GM03348 (cell line): ENCODE data around the gene CAMTA1.

Experiments
- DNase-seq: peaks from one replicate; pipeline ENCODE4 v3.0.0; 2012; ENCODE audit warnings: low spot score

The CAMTA1 gene

DNA sequence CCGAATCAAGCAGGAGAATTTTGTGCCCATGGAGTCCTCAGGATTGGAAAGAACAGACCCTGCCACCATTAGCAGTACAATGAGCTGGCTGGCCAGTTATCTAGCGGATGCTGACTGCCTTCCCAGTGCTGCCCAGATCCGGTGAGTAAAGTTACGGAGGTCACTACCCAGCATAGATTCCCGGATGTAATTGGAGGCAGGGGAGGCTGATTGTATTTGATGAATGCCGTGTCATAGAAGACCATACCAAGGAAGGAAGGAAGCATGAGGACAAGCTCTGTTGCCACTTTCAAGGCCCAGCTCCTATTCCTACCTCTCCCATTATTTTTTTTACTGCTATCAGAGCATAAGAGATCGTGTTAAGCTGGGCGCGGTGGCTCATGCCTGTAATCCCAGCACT, 959.6 kb downstream of the CAMTA1 start:
- no peak for DNase-seq

DNA sequence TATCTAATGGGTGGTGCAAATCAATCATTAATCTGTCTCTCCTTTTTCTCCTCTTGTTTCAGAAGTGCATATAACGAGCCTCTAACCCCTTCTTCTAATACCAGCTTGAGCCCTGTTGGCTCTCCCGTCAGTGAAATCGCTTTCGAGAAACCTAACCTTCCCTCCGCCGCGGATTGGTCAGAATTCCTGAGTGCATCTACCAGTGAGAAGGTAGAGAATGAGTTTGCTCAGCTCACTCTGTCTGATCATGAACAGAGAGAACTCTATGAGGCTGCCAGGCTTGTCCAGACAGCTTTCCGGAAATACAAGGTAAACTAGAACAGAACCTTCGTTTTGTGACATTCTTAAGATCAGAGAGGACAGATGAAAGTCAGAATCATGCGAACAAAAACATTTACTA, 960.5 kb downstream of the CAMTA1 start:
- DNase-seq: no peak

DNA sequence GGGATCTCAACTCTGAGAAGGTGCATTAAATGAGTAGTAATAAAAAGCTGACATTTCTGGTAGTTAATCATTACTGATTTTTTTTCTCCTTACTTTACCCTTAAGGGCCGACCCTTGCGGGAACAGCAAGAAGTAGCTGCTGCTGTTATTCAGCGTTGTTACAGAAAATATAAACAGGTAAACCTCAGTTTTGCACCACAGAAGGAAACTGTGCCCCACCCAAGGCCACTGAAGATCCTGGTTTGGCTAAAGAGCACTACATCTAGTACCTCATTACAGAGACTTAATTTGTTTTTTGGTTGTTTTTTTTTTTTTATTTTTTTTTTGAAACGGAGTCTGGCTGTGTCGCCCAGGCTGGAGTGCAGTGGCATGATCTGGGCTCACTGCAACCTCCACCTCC, 962.4 kb downstream of the CAMTA1 start:
- no peak for DNase-seq

DNA sequence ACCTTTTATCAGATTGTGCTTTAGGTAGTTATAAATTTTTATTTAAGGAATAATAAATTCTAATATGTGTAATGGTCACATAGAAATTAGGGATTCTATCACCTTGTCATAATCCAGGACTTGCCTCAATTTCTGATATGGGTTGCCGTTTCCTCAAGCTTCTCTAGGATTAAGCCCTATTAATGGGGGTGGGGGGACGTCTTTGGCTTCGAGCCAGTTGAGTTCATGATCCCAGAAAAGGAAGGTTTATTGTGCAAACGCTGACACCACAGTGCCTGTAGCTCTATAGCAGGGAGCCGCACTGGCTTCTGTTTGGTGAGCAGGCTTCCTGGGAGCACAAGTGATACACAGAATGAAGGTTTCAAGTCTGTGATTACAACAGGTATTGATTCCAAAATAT, 963.9 kb downstream of the CAMTA1 start:
- DNase-seq: no peak

DNA sequence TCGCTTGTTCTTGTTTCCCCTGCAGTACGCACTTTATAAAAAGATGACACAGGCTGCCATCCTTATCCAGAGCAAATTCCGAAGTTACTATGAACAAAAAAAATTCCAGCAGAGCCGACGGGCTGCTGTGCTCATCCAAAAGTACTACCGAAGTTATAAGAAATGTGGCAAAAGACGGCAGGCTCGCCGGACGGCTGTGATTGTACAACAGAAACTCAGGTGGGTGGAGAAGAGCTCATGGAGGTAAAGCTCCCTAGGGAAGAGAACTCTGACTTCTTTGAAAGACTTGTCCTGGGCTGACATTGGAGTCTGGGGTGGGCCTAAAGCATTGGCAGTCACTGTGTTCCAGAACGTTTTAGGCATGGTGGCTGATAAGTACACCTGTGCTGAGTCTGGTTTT, 965.9 kb downstream of the CAMTA1 start:
- DNase-seq: no peak

DNA sequence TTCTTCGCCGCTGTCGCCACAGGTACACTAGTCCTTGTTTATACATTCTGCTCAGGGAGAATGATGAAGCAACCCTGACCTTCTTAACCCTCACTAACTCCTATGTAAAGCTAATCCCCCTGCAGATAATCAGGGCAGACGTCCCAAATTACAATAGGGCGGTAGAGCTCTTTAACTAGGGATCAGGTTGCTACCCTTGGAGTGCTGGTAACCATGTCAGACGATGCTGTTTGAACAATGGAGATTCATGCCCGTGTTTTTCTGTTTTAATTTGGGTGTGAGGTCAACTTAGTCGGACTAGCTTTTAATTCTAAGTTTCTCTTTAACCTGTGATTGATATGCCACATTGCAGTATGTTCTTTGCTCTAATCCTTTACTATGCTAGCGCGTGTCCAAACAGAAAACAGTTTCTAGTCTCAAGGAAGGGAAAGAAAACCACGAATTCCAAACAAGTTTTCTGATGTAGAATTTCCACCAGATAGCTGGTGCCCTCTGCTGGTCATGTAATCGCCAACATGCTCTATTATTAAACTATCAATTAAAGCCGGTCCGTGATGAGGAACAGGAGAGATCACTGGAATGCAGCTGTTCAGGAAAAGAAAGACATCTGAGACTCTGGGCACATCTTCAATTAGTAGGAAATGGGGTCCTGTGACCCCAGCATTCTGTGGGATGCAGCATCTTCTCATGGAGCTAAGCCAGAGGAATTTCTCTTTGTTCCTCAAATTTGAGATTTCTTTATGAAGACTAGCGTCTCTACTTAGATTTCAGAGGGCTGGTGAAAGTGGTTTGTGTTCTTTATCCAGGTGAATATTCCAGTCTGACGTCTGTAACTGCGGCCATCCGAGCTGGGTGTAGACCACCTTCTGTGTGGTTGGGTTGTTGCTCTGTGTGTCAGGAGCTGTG, 967.5 kb downstream of the CAMTA1 start:
- peak; percentile 70 for DNase-seq

DNA sequence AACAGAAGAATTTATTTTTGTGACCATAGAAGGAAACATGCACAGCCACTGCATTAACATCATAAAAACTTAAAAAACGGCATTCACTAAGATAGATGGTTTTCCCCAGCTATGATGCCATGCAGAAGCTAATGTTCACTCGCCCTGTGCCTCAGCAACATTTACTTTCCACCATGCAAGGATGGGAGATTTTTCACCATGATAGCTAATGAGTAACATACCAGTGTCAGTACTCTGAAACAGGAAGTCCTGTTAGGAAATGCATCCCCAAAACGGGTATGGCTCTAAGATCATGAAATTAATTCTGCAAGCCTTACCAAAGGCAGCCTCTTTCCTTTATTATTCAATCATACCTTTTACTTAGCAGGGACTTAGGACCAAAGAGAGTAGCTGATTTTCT, 968.4 kb downstream of the CAMTA1 start:
- DNase-seq: no peak

DNA sequence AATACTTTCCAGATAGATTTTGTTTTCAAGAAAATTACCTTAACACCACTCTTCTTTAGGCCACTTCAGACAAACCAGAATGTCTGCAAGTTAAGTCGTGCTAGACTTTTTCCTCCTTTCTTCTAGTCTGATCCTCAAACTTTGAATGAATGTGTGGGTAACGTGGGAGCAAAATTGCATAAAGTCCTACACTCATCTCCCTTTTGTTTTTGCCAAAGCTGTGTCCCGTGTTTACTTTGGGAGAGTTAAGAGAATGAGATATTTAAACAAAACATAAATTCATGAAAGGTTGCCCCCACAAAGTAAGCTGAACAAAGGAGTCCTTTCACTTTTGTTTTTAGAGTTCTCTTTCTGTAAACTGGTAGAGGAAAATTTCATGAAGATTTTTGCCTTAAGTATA, 969.0 kb downstream of the CAMTA1 start:
- DNase-seq: no peak

DNA sequence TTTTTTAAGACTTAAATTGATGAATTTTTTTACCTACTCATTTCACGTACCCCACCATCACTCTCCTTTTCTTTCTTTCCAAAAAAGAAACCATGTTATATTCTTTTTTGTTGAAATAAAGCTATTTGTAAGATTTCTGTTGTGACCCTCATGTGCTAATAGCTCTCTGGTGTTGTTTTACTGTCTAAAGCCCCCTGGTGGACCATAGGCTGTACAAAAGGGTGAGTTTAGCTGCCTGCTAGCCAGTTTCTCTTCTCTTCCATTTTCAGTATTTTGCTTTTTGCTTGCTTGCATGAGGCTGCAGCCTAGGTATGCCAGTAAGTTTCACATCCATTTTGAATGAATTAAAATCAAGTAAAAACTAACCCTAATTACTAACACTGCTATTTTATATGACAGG, 970.2 kb downstream of the CAMTA1 start:
- DNase-seq: no peak

DNA sequence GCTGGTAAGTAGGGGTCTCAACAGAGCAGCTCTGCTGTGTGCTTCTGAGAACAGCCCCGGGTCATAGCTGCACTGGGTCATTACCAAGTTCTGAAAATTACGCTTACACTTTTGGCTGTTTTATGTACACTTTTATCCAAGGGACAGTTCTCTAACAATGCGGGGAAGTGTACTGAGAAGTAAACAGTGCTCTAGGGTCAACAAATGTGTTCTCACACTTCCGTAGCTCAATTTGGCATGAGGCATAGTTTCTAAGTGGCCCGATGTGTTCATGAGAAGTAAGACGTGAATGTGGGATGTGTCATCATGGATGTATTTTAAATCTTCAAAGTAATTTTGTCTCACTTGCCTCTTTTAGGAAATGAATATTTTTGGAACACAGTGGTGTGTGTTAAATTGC, 975.0 kb downstream of the CAMTA1 start:
- DNase-seq: no peak

DNA sequence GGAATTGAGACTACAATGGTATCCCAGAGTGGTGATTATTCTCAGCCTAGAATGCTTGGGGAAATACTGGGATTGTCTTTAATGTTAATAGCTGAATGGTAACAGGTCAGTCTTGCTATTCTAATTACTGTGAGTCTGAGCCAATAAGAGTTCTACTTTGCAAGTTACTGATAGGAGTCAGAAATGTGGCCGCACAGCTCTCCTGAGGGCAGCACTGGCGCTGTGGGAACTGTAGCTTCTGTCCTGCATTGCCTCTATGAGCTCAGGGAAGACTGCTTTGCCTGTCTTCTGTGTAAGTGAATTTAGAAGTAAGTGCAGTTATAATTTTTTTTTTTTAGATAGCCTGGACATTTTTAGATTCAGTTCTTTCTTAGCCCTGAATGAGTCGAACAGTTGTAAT, 975.8 kb downstream of the CAMTA1 start:
- no peak for DNase-seq

DNA sequence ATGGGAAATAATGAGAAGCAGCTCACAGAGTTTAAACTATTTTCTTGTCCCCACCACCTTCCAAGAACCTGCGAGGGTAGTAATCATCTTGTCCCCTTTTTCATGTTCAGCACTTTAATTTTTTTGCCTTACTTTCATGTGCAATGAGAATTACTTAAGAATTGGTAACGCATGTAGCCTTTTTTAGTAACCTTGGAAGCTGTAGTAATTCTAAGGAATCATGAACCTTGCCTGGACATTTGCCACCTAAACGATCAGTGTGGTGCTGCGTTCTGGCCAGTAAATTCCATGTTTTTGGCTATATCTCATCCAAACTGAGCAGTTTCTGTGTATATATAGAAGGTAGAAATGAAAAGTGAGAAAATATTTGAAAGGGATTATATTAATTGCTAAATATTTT, 981.9 kb downstream of the CAMTA1 start:
- no peak for DNase-seq

DNA sequence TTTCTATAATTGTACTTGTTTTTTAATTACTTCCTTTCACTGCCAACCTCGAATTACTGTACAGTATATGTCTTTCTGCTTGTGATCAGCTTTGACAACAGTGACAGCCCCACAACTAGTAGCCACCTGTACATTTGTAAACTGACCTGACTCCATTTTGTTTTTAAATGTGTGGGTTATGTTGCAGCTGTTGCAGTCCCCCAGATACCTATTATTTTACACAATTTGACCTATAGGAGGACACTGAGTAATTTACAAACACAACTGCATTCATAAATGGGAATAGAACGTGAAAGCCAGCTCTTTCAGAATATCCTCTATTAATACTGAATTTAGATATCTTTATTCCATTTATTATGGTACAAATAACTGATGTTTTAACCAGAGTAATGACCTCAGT, 983.3 kb downstream of the CAMTA1 start:
- DNase-seq: no peak

DNA sequence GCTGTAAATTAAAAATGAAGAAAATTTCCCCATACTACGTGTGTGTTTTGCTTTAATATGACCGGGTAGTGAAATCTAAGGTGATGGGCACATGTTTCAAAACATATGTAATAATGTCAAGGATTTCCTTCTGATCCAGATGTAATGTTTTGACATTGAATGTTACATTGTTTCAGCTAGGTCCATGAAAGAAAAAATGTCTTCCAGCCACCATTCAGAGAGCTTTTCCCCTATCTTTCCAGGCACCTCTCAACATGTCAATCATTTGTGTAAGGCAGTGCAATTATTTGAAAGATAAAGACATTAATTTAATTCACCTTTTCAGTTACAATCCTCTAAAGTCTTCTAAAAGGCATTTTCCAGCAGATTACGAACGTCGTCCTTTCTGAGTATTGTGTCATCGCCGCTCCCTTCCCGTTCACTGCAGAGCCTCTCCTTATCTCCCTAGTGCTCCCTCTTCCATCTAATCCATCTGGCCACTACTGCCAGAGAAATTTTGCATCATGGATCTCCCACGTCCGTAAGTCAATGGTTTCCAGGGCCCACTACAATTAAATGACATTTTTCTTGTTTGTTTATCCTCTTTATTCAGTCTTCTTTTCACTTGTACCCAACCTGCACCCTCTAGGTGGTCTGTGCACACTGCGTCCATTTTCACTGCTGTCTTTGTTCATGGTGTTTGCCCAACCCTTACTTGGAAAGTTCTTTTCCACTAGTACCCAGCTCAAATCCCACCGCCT, 984.6 kb downstream of the CAMTA1 start:
- DNase-seq: no peak

DNA sequence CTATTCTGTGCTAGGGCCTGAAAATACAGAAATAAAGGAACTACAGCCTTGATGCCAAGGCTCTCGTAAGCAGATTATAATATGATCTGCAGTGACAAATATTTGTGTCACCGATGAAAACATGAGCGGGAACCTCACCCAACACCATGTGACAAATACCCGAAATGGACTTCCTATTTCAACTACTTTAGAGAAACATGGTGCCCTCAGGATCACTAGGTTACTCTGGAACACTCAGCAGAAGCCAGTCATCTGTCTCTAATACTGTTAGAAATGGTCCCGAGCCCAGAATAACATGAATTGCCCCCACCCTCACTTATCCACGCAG, 985.4 kb downstream of the CAMTA1 start:
- peak; percentile 14 for DNase-seq

DNA sequence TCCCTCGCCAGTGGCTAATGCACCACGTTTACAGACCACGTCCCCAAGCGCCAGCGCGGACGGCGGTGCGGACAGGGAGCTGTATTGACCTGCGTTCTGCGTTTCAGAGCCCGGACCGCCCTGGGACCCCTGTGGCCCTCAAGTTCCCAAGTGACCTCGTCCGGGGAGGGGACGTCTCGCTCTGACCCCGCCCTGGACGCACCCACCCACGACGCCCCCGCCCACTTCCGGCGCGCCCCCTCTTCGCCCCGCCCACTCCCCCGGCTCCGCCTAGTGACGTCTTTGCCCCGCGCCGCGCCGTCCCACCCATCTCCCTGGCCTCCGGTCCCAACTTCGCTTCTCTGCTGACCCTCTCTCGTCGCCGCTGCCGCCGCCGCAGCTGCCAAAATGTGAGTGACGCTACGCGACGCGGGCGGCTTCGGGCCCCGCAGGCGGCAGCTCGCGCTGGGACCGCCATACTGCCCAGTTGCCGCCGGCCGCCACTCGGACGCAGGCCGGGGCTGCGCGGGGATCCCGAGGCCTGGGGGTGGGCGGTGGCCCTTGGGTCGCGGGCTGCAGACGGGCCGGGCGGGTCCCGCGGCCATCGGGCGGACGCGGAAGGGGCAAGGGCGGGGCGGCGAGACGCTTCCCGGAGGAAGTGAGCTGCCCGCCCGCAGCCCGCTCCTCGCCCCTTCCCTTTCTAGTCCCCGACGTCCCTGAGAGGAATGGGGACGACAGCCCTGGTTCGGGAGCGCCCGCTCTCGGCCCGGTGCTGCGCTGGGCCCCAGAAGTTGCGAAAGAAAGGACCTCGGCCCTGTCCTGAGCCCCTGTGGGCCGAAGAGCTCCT, 986.0 kb downstream of the CAMTA1 start, which contains the start of gene VAMP3:
TSS of gene VAMP3 (plus strand) at position 300 of the 826 bp plus-strand sequence. CDS start at position 388, 88 bp downstream.
- peak; percentile 99 for DNase-seq

DNA sequence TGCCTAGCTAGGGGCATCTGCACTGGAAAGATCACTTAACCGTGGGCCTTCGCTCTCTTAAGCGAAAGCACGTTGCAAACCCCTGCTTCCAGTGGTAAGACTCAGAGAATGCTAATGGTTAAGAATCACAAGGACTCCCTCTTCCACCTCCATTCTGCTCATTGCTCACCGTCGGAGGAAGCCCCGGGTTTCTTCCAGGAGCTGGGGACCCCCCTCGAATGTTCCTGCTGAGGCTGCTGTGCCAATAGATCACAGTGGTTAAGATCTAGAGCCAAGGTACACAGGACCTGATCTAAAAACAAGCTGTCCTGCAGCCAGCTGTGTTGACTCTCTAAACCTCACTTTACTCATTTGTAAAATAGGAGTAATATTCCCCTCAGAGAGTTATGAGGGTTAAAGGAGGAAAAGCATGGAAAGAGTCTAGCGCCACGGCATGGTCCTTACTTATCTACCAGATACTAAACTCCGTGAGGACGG, 986.6 kb downstream of the CAMTA1 start:
- DNase-seq: no peak

DNA sequence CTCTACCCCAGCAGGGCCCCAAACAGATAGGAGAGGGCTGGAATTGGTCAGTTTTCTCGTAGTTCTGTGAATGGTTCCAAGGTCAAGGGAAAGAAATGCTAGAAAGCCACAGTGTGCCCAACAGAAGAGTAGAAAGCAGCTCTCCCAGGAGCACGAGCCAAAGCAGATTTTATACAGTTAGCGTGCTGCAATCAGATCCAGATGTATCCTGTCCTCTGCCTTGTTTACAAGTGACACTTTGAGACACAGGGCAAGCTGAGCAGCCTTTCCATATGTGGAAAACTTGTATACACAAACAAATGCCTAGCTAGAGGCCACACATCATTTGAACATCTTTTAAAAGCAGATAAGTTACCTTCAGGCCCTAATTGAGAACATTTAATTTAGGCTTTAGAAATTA, 992.3 kb downstream of the CAMTA1 start:
- no peak for DNase-seq

DNA sequence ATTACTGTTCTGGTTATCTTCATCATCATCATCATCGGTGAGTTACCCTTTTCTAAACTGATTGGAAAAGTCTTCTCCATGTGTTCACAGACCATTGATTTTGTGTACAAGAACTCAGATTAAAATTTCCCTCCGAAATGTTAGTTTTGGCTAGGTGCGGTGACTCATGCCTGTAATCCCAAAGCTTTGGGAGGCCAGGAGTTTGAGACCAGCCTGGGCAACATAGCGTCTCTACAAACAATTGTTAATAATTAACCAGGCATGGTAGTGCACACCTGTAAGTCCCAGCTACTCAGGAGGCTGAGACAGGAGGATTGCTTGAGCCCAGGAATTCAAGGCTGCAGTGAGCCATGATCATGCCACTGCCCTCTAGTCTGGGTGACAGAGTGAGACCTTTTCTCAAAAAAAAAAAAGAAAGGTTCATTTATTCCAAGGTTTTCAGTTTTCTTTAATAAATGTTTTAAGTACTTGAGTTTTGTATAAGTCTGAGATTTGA, 992.9 kb downstream of the CAMTA1 start:
- DNase-seq: no peak

DNA sequence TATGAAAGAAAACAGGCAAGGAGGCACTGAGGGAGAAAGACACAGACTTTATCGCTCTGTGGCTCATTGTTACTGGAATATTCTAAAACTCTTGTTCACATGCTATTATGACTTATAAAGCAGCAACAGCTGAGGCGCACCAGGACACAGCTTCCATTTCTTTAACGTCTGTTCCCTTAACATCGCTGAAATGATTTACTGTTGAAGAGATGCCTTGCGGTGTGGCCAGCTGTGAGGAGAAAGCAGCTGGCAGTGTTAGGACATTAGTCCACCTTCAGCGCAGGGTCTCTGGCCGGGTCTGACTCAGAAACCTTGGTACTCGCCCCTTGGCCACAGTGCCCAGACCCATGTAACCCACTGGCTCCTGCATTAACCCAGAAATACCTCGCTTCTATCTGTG, 995.7 kb downstream of the CAMTA1 start:
- DNase-seq: no peak

DNA sequence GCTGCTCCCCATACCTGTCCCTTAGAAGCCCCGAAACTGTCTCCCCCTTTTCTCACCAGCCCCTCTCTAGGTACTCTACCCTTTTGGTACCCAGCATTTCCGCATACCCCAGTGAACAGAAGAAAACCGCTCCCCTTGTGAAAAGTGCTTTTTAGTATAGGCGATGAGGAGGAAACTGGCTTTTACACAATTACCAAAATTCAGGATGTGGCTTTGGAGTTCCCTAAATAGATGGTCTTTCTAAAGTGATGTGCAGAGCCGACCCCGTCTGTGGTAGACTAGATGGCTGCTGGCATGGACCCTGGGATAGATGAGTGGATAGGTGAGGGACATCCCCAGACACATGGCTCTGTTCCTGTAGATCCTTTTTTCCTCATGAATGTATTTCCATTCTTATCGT, 996.2 kb downstream of the CAMTA1 start:
- DNase-seq: no peak

DNA sequence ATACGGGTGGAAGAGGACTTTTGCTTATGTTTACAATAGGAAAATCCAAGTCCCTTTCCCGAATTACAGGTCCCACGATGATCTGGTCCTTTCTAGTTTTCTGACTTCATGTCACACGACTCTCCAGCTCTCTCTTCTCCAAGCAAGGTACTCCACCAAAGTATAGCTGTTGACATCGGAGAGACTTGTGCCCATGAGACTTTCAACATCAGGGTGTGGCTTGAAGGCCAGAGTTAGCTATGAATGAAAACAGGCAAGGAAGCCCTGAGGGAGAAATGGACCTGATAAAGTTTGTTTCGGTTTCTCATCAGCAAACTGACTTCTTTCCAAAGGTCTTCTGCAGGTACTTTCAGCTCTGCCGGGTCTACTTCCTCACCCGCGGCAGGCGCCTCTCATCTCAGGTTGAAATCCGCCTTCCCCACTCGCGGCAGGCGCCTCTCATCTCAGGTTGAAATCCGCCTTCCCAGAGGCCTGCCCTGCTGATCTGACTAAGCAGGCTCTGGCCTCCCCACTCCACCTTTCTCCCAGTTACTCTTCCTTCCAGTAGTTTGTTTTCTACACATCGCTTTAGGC, 996.8 kb downstream of the CAMTA1 start:
- no peak for DNase-seq
